CD14-positive monocyte (primary cell): ENCODE results near the gene TOGARAM1. TPM values are rescaled to one million over a fixed set of nuclear protein-coding genes. Genes with fewer than 3 reads are reported as not detected.

Source experiments
- DNase-seq, 3 donors: peaks; one replicate each; pipeline ENCODE4 v3.0.0-alpha.2; 2011 to 2022
- H2AFZ ChIP-seq: 2 replicates; pipeline ENCODE4 v1.6.0; 2012; ENCODE audit warnings: mild to moderate bottlenecking, low read depth, low read length, inconsistent platforms; ENCODE audit not compliant: insufficient read depth, poor library complexity, severe bottlenecking
- H3K27ac ChIP-seq, 2 donors: 1 replicate in 1 of 2; 2 replicates in 1 of 2; pipeline ENCODE4 v1.5.1; 2012 to 2013; ENCODE audit warnings: low read length in 2 of 2, control low read depth in 1 of 2, inconsistent platforms in 1 of 2, low read depth in 1 of 2, mild to moderate bottlenecking in 1 of 2
- H3K27me3 ChIP-seq, 2 donors: one replicate each; pipeline versions ENCODE4 v1.6.0 to v1.6.1; 2011 to 2013; ENCODE audit warnings: low read length in 2 of 2; ENCODE audit not compliant: control insufficient read depth in 2 of 2, insufficient read depth in 2 of 2
- H3K36me3 ChIP-seq, 2 donors: replicated peaks in 1 of 2; 1 replicate in 1 of 2; 2 replicates in 1 of 2; pipeline versions ENCODE4 v1.5.1 to v1.6.1; 2012 to 2013; ENCODE audit warnings: low read length in 2 of 2, control low read depth in 1 of 2, inconsistent platforms in 1 of 2, mild to moderate bottlenecking in 1 of 2; ENCODE audit not compliant: insufficient read depth in 2 of 2, control insufficient read depth in 1 of 2
- H3K4me1 ChIP-seq, 2 donors: 1 replicate in 1 of 2; 2 replicates in 1 of 2; pipeline versions ENCODE4 v1.5.1 to v1.6.1; 2012 to 2013; ENCODE audit warnings: low read length in 2 of 2, control low read depth in 1 of 2, inconsistent platforms in 1 of 2, mild to moderate bottlenecking in 1 of 2, moderate library complexity in 1 of 2; ENCODE audit not compliant: insufficient read depth in 2 of 2, control insufficient read depth in 1 of 2
- H3K4me2 ChIP-seq: replicated peaks from 2 replicates; pipeline ENCODE3; 2012; ENCODE audit warnings: low read length, moderate library complexity, mild to moderate bottlenecking; ENCODE audit not compliant: poor library complexity, severe bottlenecking; ENCODE audit errors: extremely low read depth
- H3K4me3 ChIP-seq, 3 experiments: fragments of 200-600 bp in 1 of 3; sonication (generic) in 1 of 3; replicated peaks in 1 of 3; 1 replicate in 2 of 3; 2 replicates in 1 of 3; pipeline ENCODE4 v1.5.1; 2011 to 2013; ENCODE audit warnings: low read length in 3 of 3, mild to moderate bottlenecking in 3 of 3, control low read depth in 2 of 3, low read depth in 2 of 3, inconsistent platforms in 1 of 3, moderate library complexity in 1 of 3
- H3K79me2 ChIP-seq: 2 replicates; pipeline ENCODE4 v1.6.0; 2012; ENCODE audit warnings: mild to moderate bottlenecking, control low read depth, inconsistent platforms, low read length, moderate library complexity; ENCODE audit not compliant: insufficient read depth
- H3K9ac ChIP-seq: 2 replicates; pipeline ENCODE4 v1.6.0; 2017; ENCODE audit warnings: low read length, mild to moderate bottlenecking; ENCODE audit not compliant: insufficient read depth, poor library complexity, severe bottlenecking
- H3K9me3 ChIP-seq, 2 donors: replicated peaks in 1 of 2; 1 replicate in 1 of 2; 2 replicates in 1 of 2; pipeline versions ENCODE4 v1.5.1 to v1.6.1; 2012 to 2013; ENCODE audit warnings: low read length in 2 of 2, control low read depth in 1 of 2; ENCODE audit not compliant: control insufficient read depth in 1 of 2, insufficient read depth in 1 of 2
- H4K20me1 ChIP-seq: 2 replicates; pipeline ENCODE4 v1.6.0; 2012; ENCODE audit warnings: mild to moderate bottlenecking, low read length, control low read depth, moderate library complexity; ENCODE audit not compliant: insufficient read depth
- H3K27ac Mint-ChIP-seq, 7 donors: one replicate each; pipeline ENCODE4 v1.8.0; 2020; ENCODE audit warnings: mild to moderate bottlenecking in 7 of 7, mixed read lengths in 7 of 7, moderate library complexity in 6 of 7, inconsistent platforms in 2 of 7
- H3K27me3 Mint-ChIP-seq, 3 donors: one replicate each; pipeline ENCODE4 v1.8.0; 2021 to 2022; ENCODE audit warnings: low read depth in 3 of 3, mild to moderate bottlenecking in 3 of 3, mixed read lengths in 3 of 3, moderate library complexity in 3 of 3, inconsistent platforms in 1 of 3
- H3K36me3 Mint-ChIP-seq, 2 donors: one replicate each; pipeline ENCODE4 v1.8.0; 2020; ENCODE audit warnings: mixed read lengths in 2 of 2, inconsistent platforms in 1 of 2, mild to moderate bottlenecking in 1 of 2
- H3K4me1 Mint-ChIP-seq: one replicate; pipeline ENCODE4 v1.8.0; 2020; ENCODE audit warnings: mild to moderate bottlenecking, mixed read lengths
- H3K4me3 Mint-ChIP-seq, 2 donors: one replicate each; pipeline ENCODE4 v1.8.0; 2020; ENCODE audit warnings: mild to moderate bottlenecking in 2 of 2, mixed read lengths in 2 of 2, moderate library complexity in 1 of 2
- H3K9me3 Mint-ChIP-seq, 7 donors: one replicate each; pipeline ENCODE4 v1.8.0; 2020 to 2022; ENCODE audit warnings: mixed read lengths in 7 of 7, mild to moderate bottlenecking in 6 of 7, moderate library complexity in 6 of 7, inconsistent platforms in 2 of 7
- CTCF ChIP-seq: fragments of 200-600 bp; IDR thresholded peaks from one replicate; pipeline ENCODE4 v1.8.0; 2022; ENCODE audit warnings: antibody characterized with exemption, mild to moderate bottlenecking
- WGBS: methylation state at CpG from one replicate; pipeline ENCODE4 v1.1.5; 2013; ENCODE audit warnings: missing lambda C conversion rate; ENCODE audit not compliant: insufficient coverage; 5-methylcytosine and 5-hydroxymethylcytosine counted together
- intact Hi-C, 2 donors: fragments of 100-400 bp; cut with micrococcal nuclease; formaldehyde crosslinking; loops; one replicate each; pipeline versions ENCODE4 v1.15.0 to v1.15.1; 2023
- polyA plus RNA-seq, 3 donors: library from polyadenylated mRNA; depleted of rRNA in 1 of 3; unstranded in 2 of 3; stranded (reverse) in 1 of 3; fragments of 300-500 nt in 2 of 3; fragments of >200 nt in 1 of 3; fragmentation: Illumina TruSeq in 2 of 3; gene quantifications; 1 replicate in 2 of 3; 2 replicates in 1 of 3; pipeline ENCODE4 v1.2.3, GENCODE V29; 2012 to 2021

TOGARAM1 gene
- polyA plus RNA-seq, 3 donors: 2.6 to 3.8 (median 3.4) TPM

- peak overlapping the region in 1 of 2 donors; percentile 48 for H3K4me3 Mint-ChIP-seq
- Histone ChIP-seq H3K9ac (no peak overlapping the region), H3K9me3 (peaks cover 0 to 5% of the 10 kb centered on the region in 2 donors), H3K4me3 (peak overlapping the region in 1 of 3 experiments; percentile 97), H4K20me1 (peaks cover 10% of the 10 kb centered on the region), H2AFZ (no peak overlapping the region), H3K36me3 (no peaks in the 10 kb centered on the region), H3K27me3 (no peaks in the 10 kb centered on the region), H3K27ac (no peak overlapping the region), H3K4me2 (peak overlapping the region; percentile 96), H3K4me1 (peaks cover 46 to 67% of the 10 kb centered on the region in 2 donors), H3K79me2 (peaks cover 88% of the 10 kb centered on the region)
- intact Hi-C loops: loop anchor here (2.0 to 10.0 kb wide), 7 partner anchors 67 to 288 kb away; partner anchors contain the start of genes FANCM (in 2 of the 2), PRPF39 (in 2 of the 2), FKBP3 (in 1 of the 2) and MIS18BP1 (in 1 of the 2)
- no peak for DNase-seq
- peaks cover 0 to 6% of the 10 kb centered on the region in 2 donors for H3K36me3 Mint-ChIP-seq
- TF ChIP-seq CTCF: no peak
- 42% methylated on average over 5 of the region's 7 CpGs for WGBS
- peaks cover 65% of the 10 kb centered on the region for H3K4me1 Mint-ChIP-seq
- H3K9me3 Mint-ChIP-seq: peaks cover 4 to 23% (median 11%) of the 10 kb centered on the region in 7 donors
- H3K27me3 Mint-ChIP-seq: no peaks in the 10 kb centered on the region
- H3K27ac Mint-ChIP-seq: no peak overlapping the region
These were observed 1.9 kb downstream of the TOGARAM1 start for GRCh38 chr14:44963775-44964380.

- Histone ChIP-seq H3K27me3 (no peaks in the 10 kb centered on the region), H3K4me3 (no peak overlapping the region), H4K20me1 (no peaks in the 10 kb centered on the region), H3K4me2 (peak overlapping the region; percentile 19), H2AFZ (no peak overlapping the region), H3K9ac (no peak overlapping the region), H3K79me2 (peaks cover 86% of the 10 kb centered on the region), H3K4me1 (peaks cover 34 to 49% of the 10 kb centered on the region in 2 donors), H3K27ac (no peak overlapping the region), H3K9me3 (peaks cover 5 to 6% of the 10 kb centered on the region in 2 donors), H3K36me3 (peaks cover 0 to 8% of the 10 kb centered on the region in 2 donors)
- Mint-ChIP-seq H3K9me3 (peaks cover 11 to 33% (median 19%) of the 10 kb centered on the region in 7 donors), H3K27me3 (no peaks in the 10 kb centered on the region), H3K4me3 (peak overlapping the region in 1 of 2 donors; percentile 28), H3K4me1 (peaks cover 64% of the 10 kb centered on the region), H3K27ac (peak overlapping the region in 1 of 7 donors; percentile 35), H3K36me3 (peaks cover 14 to 23% of the 10 kb centered on the region in 2 donors)
- intact Hi-C loops: loop anchor here in 1 of 2 donors (10.0 kb wide), 1 partner anchor 118 kb away; the partner anchor contains the start of gene PRPF39
- WGBS: 100% methylated on average over 2 of the region's 4 CpGs
- DNase-seq: no peak
- TF ChIP-seq CTCF: no peak
These were observed 4.8 kb downstream of the TOGARAM1 start for GRCh38 chr14:44966601-44967336.
